BE2C (cell line): ENCODE results near the gene CADPS2.

ENCODE experiments used
- DNase-seq: peaks from one replicate; pipeline ENCODE4 v3.0.0-alpha.2; 2020
- H3K27me3 ChIP-seq: fragments of 250-450 bp; sonication (Bioruptor Pico); 2 replicates; pipeline ENCODE4 v1.5.1; 2020; ENCODE audit warnings: mild to moderate bottlenecking
- H3K36me3 ChIP-seq: fragments of 250-450 bp; sonication (Bioruptor Pico); 2 replicates; pipeline ENCODE4 v1.5.1; 2020; ENCODE audit warnings: mild to moderate bottlenecking
- H3K4me1 ChIP-seq: fragments of 250-450 bp; sonication (Bioruptor Pico); 2 replicates; pipeline ENCODE4 v1.5.1; 2020
- H3K4me3 ChIP-seq: 2 replicates; pipeline ENCODE4 v1.5.1; 2011; ENCODE audit warnings: low read depth, low read length
- H3K9me3 ChIP-seq: fragments of 250-450 bp; sonication (Bioruptor Pico); 2 replicates; pipeline ENCODE4 v1.5.1; 2020
- TF ChIP-seq, protein P1 (sequence below): IDR thresholded peaks from 2 replicates; pipeline ENCODE4 v1.5.1; 2012; ENCODE audit warnings: mild to moderate bottlenecking, low read depth, low read length

Gene CADPS2

DNA sequence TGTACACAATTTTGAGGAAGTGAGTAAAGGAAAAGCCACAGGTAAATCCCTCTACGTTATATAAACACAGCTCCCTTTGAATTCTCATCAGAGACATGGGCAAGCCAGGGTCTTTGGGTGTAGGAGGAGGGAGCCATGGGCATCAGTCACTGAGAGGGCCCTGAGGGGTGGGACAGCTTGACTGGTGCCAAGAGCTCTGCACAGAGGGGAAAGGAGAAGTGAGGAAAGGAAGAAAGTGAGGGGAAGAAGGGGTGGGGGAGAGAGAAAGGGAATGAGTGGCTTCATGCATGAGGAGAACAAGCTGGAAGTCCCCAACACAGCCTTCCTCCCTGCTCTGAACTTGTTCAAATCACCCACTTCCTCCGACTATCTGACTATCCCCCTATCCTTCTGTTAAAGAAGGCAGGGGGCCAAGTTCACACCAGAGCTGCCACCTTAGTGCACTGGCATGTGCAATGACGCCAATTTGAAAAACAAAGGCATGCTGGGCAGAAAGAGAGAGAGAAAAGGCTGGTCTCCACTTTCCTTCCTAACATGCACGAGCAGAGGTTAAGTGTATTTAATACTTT is 167.2 kb downstream of the CADPS2 start:
- H3K27me3 ChIP-seq, result no peaks in the 10 kb centered on the region
- no peak for DNase-seq
- no peaks in the 10 kb centered on the region for H3K4me1 ChIP-seq
- no peaks in the 10 kb centered on the region for H3K9me3 ChIP-seq
- H3K4me3 ChIP-seq, result no peak overlapping the region
- TF ChIP-seq, protein P1, sequence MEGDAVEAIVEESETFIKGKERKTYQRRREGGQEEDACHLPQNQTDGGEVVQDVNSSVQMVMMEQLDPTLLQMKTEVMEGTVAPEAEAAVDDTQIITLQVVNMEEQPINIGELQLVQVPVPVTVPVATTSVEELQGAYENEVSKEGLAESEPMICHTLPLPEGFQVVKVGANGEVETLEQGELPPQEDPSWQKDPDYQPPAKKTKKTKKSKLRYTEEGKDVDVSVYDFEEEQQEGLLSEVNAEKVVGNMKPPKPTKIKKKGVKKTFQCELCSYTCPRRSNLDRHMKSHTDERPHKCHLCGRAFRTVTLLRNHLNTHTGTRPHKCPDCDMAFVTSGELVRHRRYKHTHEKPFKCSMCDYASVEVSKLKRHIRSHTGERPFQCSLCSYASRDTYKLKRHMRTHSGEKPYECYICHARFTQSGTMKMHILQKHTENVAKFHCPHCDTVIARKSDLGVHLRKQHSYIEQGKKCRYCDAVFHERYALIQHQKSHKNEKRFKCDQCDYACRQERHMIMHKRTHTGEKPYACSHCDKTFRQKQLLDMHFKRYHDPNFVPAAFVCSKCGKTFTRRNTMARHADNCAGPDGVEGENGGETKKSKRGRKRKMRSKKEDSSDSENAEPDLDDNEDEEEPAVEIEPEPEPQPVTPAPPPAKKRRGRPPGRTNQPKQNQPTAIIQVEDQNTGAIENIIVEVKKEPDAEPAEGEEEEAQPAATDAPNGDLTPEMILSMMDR, result no peak
- H3K36me3 ChIP-seq, result no peaks in the 10 kb centered on the region

DNA sequence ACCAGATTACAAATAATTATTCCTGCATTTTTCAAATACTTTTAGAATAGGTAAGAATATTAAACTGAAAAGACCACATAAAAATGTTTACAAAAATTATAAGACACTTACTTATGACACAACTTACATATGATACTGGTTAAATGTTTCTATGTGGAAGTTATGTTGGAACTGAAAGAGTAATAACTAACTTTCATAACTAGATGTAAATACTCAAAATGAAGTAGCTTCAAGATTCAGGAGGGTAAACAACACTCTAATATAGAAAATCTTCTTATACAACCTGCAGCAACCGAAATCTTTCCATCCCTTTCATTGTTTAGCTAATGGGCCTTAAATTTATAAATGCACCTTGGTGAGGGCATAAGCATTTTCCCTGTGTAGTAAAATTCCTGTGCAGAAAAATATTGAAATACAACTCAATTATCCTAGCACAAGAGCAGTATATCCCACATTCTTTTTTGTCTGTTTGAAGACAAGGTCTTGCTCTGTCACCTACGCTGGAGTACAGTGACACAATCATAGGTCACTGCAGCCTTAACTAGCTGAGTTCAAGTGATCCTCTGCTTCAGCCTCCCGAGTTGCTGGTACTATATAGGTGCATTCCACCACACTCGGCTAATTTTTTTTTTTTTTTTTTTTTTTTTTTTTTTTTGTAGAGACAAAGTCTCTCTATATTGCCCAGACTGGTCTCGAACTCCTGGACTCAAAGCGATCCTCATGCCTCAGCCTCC is 168.7 kb downstream of the CADPS2 start:
- no peaks in the 10 kb centered on the region for H3K4me1 ChIP-seq
- no peaks in the 10 kb centered on the region for H3K36me3 ChIP-seq
- H3K9me3 ChIP-seq, result no peaks in the 10 kb centered on the region
- H3K4me3 ChIP-seq, result no peak overlapping the region
- TF ChIP-seq, protein P1, result no peak
- no peaks in the 10 kb centered on the region for H3K27me3 ChIP-seq
- DNase-seq, result no peak

DNA sequence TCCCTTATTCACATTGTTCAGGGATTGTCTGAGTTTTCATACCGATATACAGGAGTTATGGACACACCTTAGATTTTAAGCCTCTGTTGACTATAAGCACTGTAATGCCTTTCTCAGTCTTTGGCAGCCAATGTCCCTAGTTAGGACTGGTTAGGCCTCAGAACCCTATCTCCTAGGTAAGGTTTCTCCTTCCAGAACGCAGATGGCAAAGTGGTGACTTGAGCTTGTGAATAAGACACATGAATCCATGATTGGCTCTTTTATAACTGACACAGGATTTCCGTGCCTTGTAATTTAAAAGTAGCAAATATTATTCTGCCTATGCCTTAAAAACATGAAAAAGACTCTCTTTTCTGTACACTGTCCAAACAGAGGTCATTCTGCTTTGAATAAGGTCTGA is 171.1 kb downstream of the CADPS2 start:
- TF ChIP-seq, protein P1, result no peak
- H3K27me3 ChIP-seq, result no peaks in the 10 kb centered on the region
- DNase-seq, result no peak

DNA sequence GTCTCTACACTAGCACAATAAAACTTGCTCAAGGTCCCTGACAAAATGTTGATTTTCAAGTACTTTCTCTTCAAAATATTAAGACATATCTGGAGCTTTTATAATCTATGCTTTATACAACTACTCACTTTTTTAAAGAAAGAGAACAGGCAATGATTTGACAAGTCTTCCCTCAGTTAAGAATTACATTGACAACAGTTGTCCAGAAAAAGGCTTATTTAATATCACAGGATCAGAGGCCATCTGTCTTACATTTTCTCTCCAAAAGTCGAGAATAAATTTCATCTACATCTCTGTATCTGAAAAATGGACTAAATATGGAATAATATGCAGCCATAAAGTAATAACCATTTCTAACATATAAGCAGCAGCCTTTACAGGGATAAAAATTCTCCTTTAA is 175.3 kb downstream of the CADPS2 start:
- Histone ChIP-seq H3K9me3 (no peaks in the 10 kb centered on the region), H3K4me1 (no peaks in the 10 kb centered on the region), H3K4me3 (no peak overlapping the region), H3K27me3 (no peaks in the 10 kb centered on the region), H3K36me3 (no peaks in the 10 kb centered on the region)
- no peak for DNase-seq
- TF ChIP-seq, protein P1, result no peak

More for the DNA sequence above, 171.1 kb downstream of the CADPS2 start:
- Histone ChIP-seq H3K4me3 (no peak overlapping the region), H3K36me3 (no peaks in the 10 kb centered on the region), H3K4me1 (no peaks in the 10 kb centered on the region), H3K9me3 (no peaks in the 10 kb centered on the region)

DNA sequence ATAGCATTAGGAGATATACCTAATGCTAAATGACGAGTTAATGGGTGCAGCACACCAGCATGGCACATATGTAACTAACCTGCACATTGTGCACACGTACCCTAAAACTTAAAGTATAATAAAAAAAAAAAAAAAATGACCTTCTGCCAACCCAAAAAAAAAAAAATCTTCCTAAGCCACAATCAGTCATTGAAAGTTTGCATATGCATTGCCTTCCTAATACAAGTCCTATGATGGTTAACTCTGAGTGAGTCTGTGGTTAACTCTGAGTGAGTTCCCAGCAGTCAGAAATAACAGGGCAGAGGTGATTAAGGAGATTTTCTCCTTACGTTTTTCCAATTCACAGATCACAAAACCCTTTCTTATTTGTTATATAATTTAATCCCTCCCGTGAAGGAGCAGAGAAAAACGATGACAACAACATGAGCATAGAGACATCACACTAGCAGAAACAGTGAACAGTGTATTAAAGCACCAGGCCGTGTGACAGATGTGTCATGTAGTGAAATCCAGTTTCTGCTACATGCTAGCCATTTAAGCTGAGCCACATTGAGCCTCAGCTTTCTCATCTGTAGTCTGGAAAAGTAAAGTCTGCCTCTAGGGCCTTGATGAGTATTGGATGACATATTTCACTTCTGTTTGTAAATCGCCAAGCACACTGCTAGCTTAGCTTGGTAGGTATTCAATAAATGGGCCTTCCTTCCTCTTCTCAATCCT is 176.2 kb downstream of the CADPS2 start:
- Histone ChIP-seq H3K36me3 (no peaks in the 10 kb centered on the region), H3K9me3 (no peaks in the 10 kb centered on the region), H3K27me3 (no peaks in the 10 kb centered on the region), H3K4me1 (no peaks in the 10 kb centered on the region), H3K4me3 (no peak overlapping the region)
- TF ChIP-seq, protein P1, result no peak
- no peak for DNase-seq

DNA sequence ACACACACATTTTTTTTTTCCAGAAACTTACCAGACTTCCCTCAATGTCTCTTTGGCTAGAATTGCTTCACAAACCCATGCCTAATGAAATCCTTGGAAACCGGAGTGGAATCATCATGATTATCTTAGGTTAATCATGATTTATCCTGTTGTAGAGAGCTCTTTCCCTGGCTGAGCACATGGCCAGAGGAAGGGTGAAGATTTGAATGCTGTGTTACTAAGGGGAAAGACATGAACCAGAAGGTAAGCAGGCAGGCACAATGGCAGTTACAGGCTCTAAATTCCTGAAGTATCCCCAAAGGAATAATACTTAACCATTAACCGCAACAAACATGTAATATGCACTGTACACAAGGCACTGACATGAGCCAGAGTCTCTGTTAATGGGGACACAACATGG is 179.4 kb downstream of the CADPS2 start:
- H3K4me1 ChIP-seq, result no peaks in the 10 kb centered on the region
- H3K9me3 ChIP-seq, result no peaks in the 10 kb centered on the region
- no peak for DNase-seq
- H3K27me3 ChIP-seq, result no peaks in the 10 kb centered on the region
- TF ChIP-seq, protein P1, result no peak
- no peak overlapping the region for H3K4me3 ChIP-seq
- H3K36me3 ChIP-seq, result no peaks in the 10 kb centered on the region
